CD4-positive, CD25-positive, alpha-beta regulatory T cell (primary cell): ENCODE measurements around the gene MIEF1. TPM values are rescaled to one million over a fixed set of nuclear protein-coding genes. Genes with fewer than 3 reads are reported as not detected.

Experiments
- ATAC-seq, 2 donors: fragments of 150-1000 bp; cut with Tn5 transposase; one replicate each; pipeline ENCODE4 v1.10.0; 2021; ENCODE audit warnings: low read depth in 2 of 2, moderate number of reproducible peaks in 2 of 2, moderate library complexity in 1 of 2
- DNase-seq, 3 donors: peaks; one replicate each; pipeline versions ENCODE4 v3.0.0 to v3.0.0-alpha.2; 2012 to 2022; ENCODE audit warnings: mixed read lengths in 1 of 3
- H3K27ac ChIP-seq: one replicate; pipeline ENCODE4 v1.7.0; 2013; ENCODE audit warnings: mild to moderate bottlenecking, low read length; ENCODE audit not compliant: insufficient read depth, poor library complexity, severe bottlenecking
- H3K27me3 ChIP-seq: one replicate; pipeline ENCODE4 v1.7.0; 2013; ENCODE audit warnings: low read length; ENCODE audit not compliant: control insufficient read depth, insufficient read depth
- H3K36me3 ChIP-seq: one replicate; pipeline ENCODE4 v1.7.0; 2013; ENCODE audit warnings: mild to moderate bottlenecking, low read length, moderate library complexity; ENCODE audit not compliant: control insufficient read depth, insufficient read depth
- H3K4me1 ChIP-seq: 2 replicates; pipeline ENCODE4 v1.7.0; 2013; ENCODE audit warnings: mild to moderate bottlenecking, low read length; ENCODE audit not compliant: insufficient read depth, control insufficient read depth, poor library complexity, severe bottlenecking
- H3K4me3 ChIP-seq: one replicate; pipeline ENCODE4 v1.7.0; 2013; ENCODE audit warnings: low read depth, mild to moderate bottlenecking, low read length, moderate library complexity
- H3K9me3 ChIP-seq, 2 experiments: 1 replicate in 1 of 2; 2 replicates in 1 of 2; pipeline ENCODE4 v1.7.0; 2013; ENCODE audit warnings: low read length in 2 of 2, mild to moderate bottlenecking in 1 of 2, moderate library complexity in 1 of 2; ENCODE audit not compliant: control insufficient read depth in 2 of 2
- H3K27ac Mint-ChIP-seq, 3 donors: one replicate each; pipeline ENCODE4 v1.8.0; 2020 to 2022; ENCODE audit warnings: mild to moderate bottlenecking in 3 of 3, mixed read lengths in 3 of 3, moderate library complexity in 2 of 3
- H3K27me3 Mint-ChIP-seq: one replicate; pipeline ENCODE4 v1.8.0; 2022; ENCODE audit warnings: mild to moderate bottlenecking, mixed read lengths
- H3K36me3 Mint-ChIP-seq: one replicate; pipeline ENCODE4 v1.8.0; 2020; ENCODE audit warnings: mixed read lengths
- H3K4me1 Mint-ChIP-seq, 4 donors: one replicate each; pipeline ENCODE4 v1.8.0; 2020 to 2022; ENCODE audit warnings: mixed read lengths in 4 of 4, mild to moderate bottlenecking in 1 of 4
- H3K4me3 Mint-ChIP-seq, 4 donors: one replicate each; pipeline ENCODE4 v1.8.0; 2020 to 2022; ENCODE audit warnings: mild to moderate bottlenecking in 4 of 4, mixed read lengths in 4 of 4, moderate library complexity in 3 of 4
- H3K9me3 Mint-ChIP-seq, 7 donors: one replicate each; pipeline ENCODE4 v1.8.0; 2020 to 2022; ENCODE audit warnings: mixed read lengths in 7 of 7, mild to moderate bottlenecking in 3 of 7, moderate library complexity in 2 of 7
- polyA plus RNA-seq, 4 donors: library from polyadenylated mRNA; unstranded; fragments of 300-500 nt; fragmentation: Illumina TruSeq; gene quantifications; one replicate each; pipeline ENCODE4 v1.2.3, GENCODE V29; 2021
- total RNA-seq: library from RNA; stranded (reverse); gene quantifications from one replicate; pipeline ENCODE4 v1.2.3, GENCODE V29; 2022

Gene MIEF1
- total and polyA plus RNA-seq, 5 donors from 2014 or later = 16.0 to 39.8 (median 28.9) TPM

GRCh38 chr22:39537975-39538374 lies 35.9 kb downstream of the MIEF1 start:
- H3K9me3 Mint-ChIP-seq = no peaks in the 10 kb centered on the region
- no peak overlapping the region for H3K27ac Mint-ChIP-seq
- DNase-seq = no peak
- no peak for ATAC-seq
- Histone ChIP-seq H3K27ac (no peak overlapping the region), H3K27me3 (no peaks in the 10 kb centered on the region), H3K36me3 (no peaks in the 10 kb centered on the region), H3K9me3 (no peaks in the 10 kb centered on the region), H3K4me1 (peaks cover 9% of the 10 kb centered on the region), H3K4me3 (no peak overlapping the region)
- peaks cover 0 to 4% (median under 1%) of the 10 kb centered on the region in 4 donors for H3K4me1 Mint-ChIP-seq
- H3K4me3 Mint-ChIP-seq = peak overlapping the region in 1 of 4 donors; percentile 35
- peaks cover 16% of the 10 kb centered on the region for H3K27me3 Mint-ChIP-seq
- no peaks in the 10 kb centered on the region for H3K36me3 Mint-ChIP-seq

GRCh38 chr22:39543095-39543494 lies 41.0 kb downstream of the MIEF1 start:
- H3K36me3 Mint-ChIP-seq = no peaks in the 10 kb centered on the region
- peaks cover 48% of the 10 kb centered on the region for H3K27me3 Mint-ChIP-seq
- DNase-seq (peak in 1 of 3 donors; percentile 49), ATAC-seq (no peak)
- Histone ChIP-seq H3K27me3 (peaks cover 6% of the 10 kb centered on the region), H3K27ac (no peak overlapping the region), H3K9me3 (no peaks in the 10 kb centered on the region), H3K4me1 (peaks cover 5% of the 10 kb centered on the region), H3K4me3 (no peak overlapping the region), H3K36me3 (no peaks in the 10 kb centered on the region)
- peaks cover 0 to 4% (median 0%) of the 10 kb centered on the region in 7 donors for H3K9me3 Mint-ChIP-seq
- peaks cover 0 to 19% (median 13%) of the 10 kb centered on the region in 4 donors for H3K4me1 Mint-ChIP-seq
- H3K27ac Mint-ChIP-seq = no peak overlapping the region
- H3K4me3 Mint-ChIP-seq = no peak overlapping the region

GRCh38 chr22:39545386-39546365 lies 43.6 kb downstream of the MIEF1 start:
- no peaks in the 10 kb centered on the region for H3K9me3 ChIP-seq
- H3K4me3 ChIP-seq = no peak overlapping the region
- Mint-ChIP-seq H3K36me3 (no peaks in the 10 kb centered on the region), H3K9me3 (peaks cover 0 to 4% (median 0%) of the 10 kb centered on the region in 7 donors), H3K4me1 (peaks cover 0 to 19% (median 13%) of the 10 kb centered on the region in 4 donors), H3K27ac (peak overlapping the region in 1 of 3 donors; percentile 54), H3K4me3 (peak overlapping the region in 1 of 4 donors; percentile 68), H3K27me3 (peaks cover 64% of the 10 kb centered on the region)
- no peaks in the 10 kb centered on the region for H3K36me3 ChIP-seq
- DNase-seq (peak; percentile 46 to 66 (median 55)), ATAC-seq (peak; percentile 52 to 56)
- H3K27me3 ChIP-seq = peaks cover 6% of the 10 kb centered on the region
- H3K4me1 ChIP-seq = peaks cover 5% of the 10 kb centered on the region
- no peak overlapping the region for H3K27ac ChIP-seq

- H3K4me3 ChIP-seq = no peak overlapping the region
- H3K4me1 Mint-ChIP-seq = peaks cover 0 to 19% (median 13%) of the 10 kb centered on the region in 4 donors
- peaks cover 75% of the 10 kb centered on the region for H3K27me3 Mint-ChIP-seq
- H3K27ac ChIP-seq = no peak overlapping the region
- peak overlapping the region in 1 of 3 donors; percentile 46 for H3K27ac Mint-ChIP-seq
- peaks cover 5% of the 10 kb centered on the region for H3K4me1 ChIP-seq
- ATAC-seq = no peak
- H3K27me3 ChIP-seq = peaks cover 6% of the 10 kb centered on the region
- peak overlapping the region in 1 of 4 donors; percentile 39 for H3K4me3 Mint-ChIP-seq
- H3K9me3 ChIP-seq = no peaks in the 10 kb centered on the region
- DNase-seq = no peak
- H3K36me3 Mint-ChIP-seq = no peaks in the 10 kb centered on the region
- H3K9me3 Mint-ChIP-seq = peaks cover 0 to 4% (median 0%) of the 10 kb centered on the region in 7 donors
- no peaks in the 10 kb centered on the region for H3K36me3 ChIP-seq
These were observed 44.9 kb downstream of the MIEF1 start for GRCh38 chr22:39546889-39547586.

GRCh38 chr22:39547587-39547947 lies 45.5 kb downstream of the MIEF1 start:
- peaks cover 0 to 4% (median 0%) of the 10 kb centered on the region in 7 donors for H3K9me3 Mint-ChIP-seq
- no peaks in the 10 kb centered on the region for H3K9me3 ChIP-seq
- peaks cover 0 to 19% (median 13%) of the 10 kb centered on the region in 4 donors for H3K4me1 Mint-ChIP-seq
- no peak overlapping the region for H3K4me3 Mint-ChIP-seq
- DNase-seq (no peak), ATAC-seq (no peak)
- no peak overlapping the region for H3K4me3 ChIP-seq
- H3K36me3 ChIP-seq = no peaks in the 10 kb centered on the region
- H3K27me3 Mint-ChIP-seq = peaks cover 77% of the 10 kb centered on the region
- H3K36me3 Mint-ChIP-seq = no peaks in the 10 kb centered on the region
- peak overlapping the region in 1 of 3 donors; percentile 46 for H3K27ac Mint-ChIP-seq
- H3K27me3 ChIP-seq = peaks cover 6% of the 10 kb centered on the region
- H3K4me1 ChIP-seq = peaks cover 5% of the 10 kb centered on the region
- H3K27ac ChIP-seq = no peak overlapping the region

- H3K27ac ChIP-seq = no peak overlapping the region
- Mint-ChIP-seq H3K27ac (no peak overlapping the region), H3K27me3 (peaks cover 77% of the 10 kb centered on the region), H3K36me3 (no peaks in the 10 kb centered on the region), H3K4me3 (no peak overlapping the region), H3K9me3 (peaks cover 0 to 2% (median 0%) of the 10 kb centered on the region in 7 donors), H3K4me1 (peaks cover 0 to 6% (median 0%) of the 10 kb centered on the region in 4 donors)
- peaks cover 5% of the 10 kb centered on the region for H3K4me1 ChIP-seq
- ATAC-seq = no peak
- H3K36me3 ChIP-seq = no peaks in the 10 kb centered on the region
- peaks cover 13% of the 10 kb centered on the region for H3K27me3 ChIP-seq
- H3K9me3 ChIP-seq = no peaks in the 10 kb centered on the region
- no peak overlapping the region for H3K4me3 ChIP-seq
- DNase-seq = no peak
These were observed 51.3 kb downstream of the MIEF1 start for GRCh38 chr22:39553429-39553828.

- no peak overlapping the region for H3K4me3 ChIP-seq
- H3K9me3 ChIP-seq = no peaks in the 10 kb centered on the region
- peaks cover 0 to 8% (median 0%) of the 10 kb centered on the region in 4 donors for H3K4me1 Mint-ChIP-seq
- DNase-seq (no peak), ATAC-seq (no peak)
- no peak overlapping the region for H3K4me3 Mint-ChIP-seq
- H3K27ac Mint-ChIP-seq = no peak overlapping the region
- no peak overlapping the region for H3K27ac ChIP-seq
- no peaks in the 10 kb centered on the region for H3K36me3 Mint-ChIP-seq
- H3K27me3 ChIP-seq = peaks cover 13% of the 10 kb centered on the region
- H3K36me3 ChIP-seq = no peaks in the 10 kb centered on the region
- peaks cover 79% of the 10 kb centered on the region for H3K27me3 Mint-ChIP-seq
- peaks cover 5% of the 10 kb centered on the region for H3K4me1 ChIP-seq
- peaks cover 0 to 2% (median 0%) of the 10 kb centered on the region in 7 donors for H3K9me3 Mint-ChIP-seq
These were observed 52.1 kb downstream of the MIEF1 start for GRCh38 chr22:39554151-39554550.
